Endothelial cell (in vitro differentiated cells): ENCODE measurements around the gene ANKRD40CL. TPM values are rescaled to one million over a fixed set of nuclear protein-coding genes. Genes with fewer than 3 reads are reported as not detected.

ENCODE experiments used
- DNase-seq: peaks from one replicate; pipeline ENCODE4 v3.0.0; 2021; ENCODE audit warnings: low spot score
- H3K27ac Mint-ChIP-seq: one replicate; pipeline ENCODE4 v1.8.0; 2021; ENCODE audit warnings: mixed read lengths, inconsistent platforms; ENCODE audit not compliant: unreplicated experiment
- H3K27me3 Mint-ChIP-seq: one replicate; pipeline ENCODE4 v1.8.0; 2021; ENCODE audit warnings: mild to moderate bottlenecking, moderate library complexity, mixed read lengths, inconsistent platforms; ENCODE audit not compliant: unreplicated experiment
- H3K36me3 Mint-ChIP-seq: one replicate; pipeline ENCODE4 v1.8.0; 2021; ENCODE audit warnings: mild to moderate bottlenecking, low read depth, mixed read lengths, inconsistent platforms; ENCODE audit not compliant: unreplicated experiment
- H3K4me1 Mint-ChIP-seq: one replicate; pipeline ENCODE4 v1.8.0; 2021; ENCODE audit warnings: mild to moderate bottlenecking, mixed read lengths, inconsistent platforms; ENCODE audit not compliant: unreplicated experiment
- H3K4me3 Mint-ChIP-seq: one replicate; pipeline ENCODE4 v1.8.0; 2021; ENCODE audit warnings: mild to moderate bottlenecking, mixed read lengths, inconsistent platforms; ENCODE audit not compliant: unreplicated experiment
- H3K9me3 Mint-ChIP-seq: one replicate; pipeline ENCODE4 v1.8.0; 2021; ENCODE audit warnings: mixed read lengths, inconsistent platforms; ENCODE audit not compliant: unreplicated experiment
- total RNA-seq: library from RNA; stranded (reverse); fragmentation: NEBNext Ultra II Directional; extraction: Animal tissue kit (Norgen Biotek cat#: 25700); gene quantifications from one replicate; pipeline ENCODE4 v1.2.1, GENCODE V29; 2021; ENCODE audit not compliant: unreplicated experiment
- TF ChIP-seq, protein P1 (sequence below): fragments of 200-600 bp; sonication (generic); IDR thresholded peaks from one replicate; pipeline ENCODE4 v1.5.0; 2021; ENCODE audit warnings: antibody characterized with exemption; ENCODE audit not compliant: unreplicated experiment

Gene ANKRD40CL
- total RNA-seq, 1 donor from 2014 or later: not detected

DNA sequence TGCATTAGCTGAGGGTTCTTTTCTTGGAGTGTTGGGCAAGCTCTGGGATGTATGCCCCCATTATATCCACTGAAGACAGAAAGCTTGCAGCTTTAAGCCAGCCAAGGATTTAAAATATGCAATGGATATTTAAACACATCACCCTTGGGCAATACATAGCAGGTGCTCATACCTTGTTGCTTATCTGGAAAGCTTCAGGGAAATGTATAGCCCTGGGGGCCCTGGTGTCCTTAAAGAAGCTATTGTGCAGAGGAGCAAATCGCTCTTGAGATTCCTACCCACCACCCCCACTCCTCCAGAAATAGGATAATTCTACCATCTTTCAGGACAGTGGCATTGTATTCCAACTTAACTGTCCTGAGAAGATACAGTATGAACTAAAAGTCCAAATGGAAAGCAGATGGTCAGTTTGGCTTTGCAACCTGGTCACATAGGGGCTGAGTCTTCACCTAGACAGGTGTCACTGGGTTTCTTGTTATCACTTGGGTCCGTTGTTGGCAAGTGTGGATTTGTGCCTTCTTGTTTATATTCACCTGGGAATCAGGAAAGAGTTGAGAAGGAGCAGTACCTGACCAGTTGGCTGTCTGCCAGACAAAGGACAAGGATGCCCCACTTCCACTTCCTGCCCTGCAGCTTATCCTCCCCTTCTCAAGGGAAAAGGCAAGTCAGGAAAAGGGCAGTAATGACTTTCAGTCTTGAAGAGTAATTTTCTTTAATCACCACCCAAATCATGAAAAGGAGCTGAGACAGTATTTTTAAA, 3.4 kb downstream of the ANKRD40CL start:
- DNase-seq: peak; percentile 29
- no peaks in the 10 kb centered on the region for H3K9me3 Mint-ChIP-seq
- peak overlapping the region; percentile 34 for H3K27ac Mint-ChIP-seq
- peaks cover 27% of the 10 kb centered on the region for H3K4me1 Mint-ChIP-seq
- no peaks in the 10 kb centered on the region for H3K36me3 Mint-ChIP-seq
- peak overlapping the region; percentile 4 for H3K4me3 Mint-ChIP-seq
- H3K27me3 Mint-ChIP-seq: peaks cover 4% of the 10 kb centered on the region
- TF ChIP-seq, protein P1, sequence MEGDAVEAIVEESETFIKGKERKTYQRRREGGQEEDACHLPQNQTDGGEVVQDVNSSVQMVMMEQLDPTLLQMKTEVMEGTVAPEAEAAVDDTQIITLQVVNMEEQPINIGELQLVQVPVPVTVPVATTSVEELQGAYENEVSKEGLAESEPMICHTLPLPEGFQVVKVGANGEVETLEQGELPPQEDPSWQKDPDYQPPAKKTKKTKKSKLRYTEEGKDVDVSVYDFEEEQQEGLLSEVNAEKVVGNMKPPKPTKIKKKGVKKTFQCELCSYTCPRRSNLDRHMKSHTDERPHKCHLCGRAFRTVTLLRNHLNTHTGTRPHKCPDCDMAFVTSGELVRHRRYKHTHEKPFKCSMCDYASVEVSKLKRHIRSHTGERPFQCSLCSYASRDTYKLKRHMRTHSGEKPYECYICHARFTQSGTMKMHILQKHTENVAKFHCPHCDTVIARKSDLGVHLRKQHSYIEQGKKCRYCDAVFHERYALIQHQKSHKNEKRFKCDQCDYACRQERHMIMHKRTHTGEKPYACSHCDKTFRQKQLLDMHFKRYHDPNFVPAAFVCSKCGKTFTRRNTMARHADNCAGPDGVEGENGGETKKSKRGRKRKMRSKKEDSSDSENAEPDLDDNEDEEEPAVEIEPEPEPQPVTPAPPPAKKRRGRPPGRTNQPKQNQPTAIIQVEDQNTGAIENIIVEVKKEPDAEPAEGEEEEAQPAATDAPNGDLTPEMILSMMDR: no peak

DNA sequence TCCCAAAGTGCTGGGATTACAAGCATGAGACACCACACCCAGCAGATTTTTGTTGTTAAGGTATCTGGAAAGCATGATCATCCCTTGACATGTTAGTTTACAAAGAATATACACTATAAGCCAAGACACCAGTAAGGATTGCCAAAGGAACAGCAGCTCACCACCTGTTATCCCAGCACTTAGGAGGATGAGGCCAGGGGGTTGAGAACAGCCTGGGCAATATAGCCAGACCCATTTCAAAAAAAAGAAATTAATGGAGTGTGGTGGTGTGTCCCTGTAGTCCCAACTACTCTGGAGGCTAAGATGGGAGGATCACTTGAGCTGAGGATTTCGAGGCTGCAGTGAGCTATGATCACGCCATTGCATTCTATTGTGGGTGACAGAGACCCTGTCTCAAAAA, 5.1 kb downstream of the ANKRD40CL start:
- no peaks in the 10 kb centered on the region for H3K9me3 Mint-ChIP-seq
- H3K4me3 Mint-ChIP-seq: no peak overlapping the region
- no peak overlapping the region for H3K27ac Mint-ChIP-seq
- H3K36me3 Mint-ChIP-seq: no peaks in the 10 kb centered on the region
- peaks cover 4% of the 10 kb centered on the region for H3K27me3 Mint-ChIP-seq
- TF ChIP-seq, protein P1: no peak
- DNase-seq: no peak
- H3K4me1 Mint-ChIP-seq: peaks cover 27% of the 10 kb centered on the region

DNA sequence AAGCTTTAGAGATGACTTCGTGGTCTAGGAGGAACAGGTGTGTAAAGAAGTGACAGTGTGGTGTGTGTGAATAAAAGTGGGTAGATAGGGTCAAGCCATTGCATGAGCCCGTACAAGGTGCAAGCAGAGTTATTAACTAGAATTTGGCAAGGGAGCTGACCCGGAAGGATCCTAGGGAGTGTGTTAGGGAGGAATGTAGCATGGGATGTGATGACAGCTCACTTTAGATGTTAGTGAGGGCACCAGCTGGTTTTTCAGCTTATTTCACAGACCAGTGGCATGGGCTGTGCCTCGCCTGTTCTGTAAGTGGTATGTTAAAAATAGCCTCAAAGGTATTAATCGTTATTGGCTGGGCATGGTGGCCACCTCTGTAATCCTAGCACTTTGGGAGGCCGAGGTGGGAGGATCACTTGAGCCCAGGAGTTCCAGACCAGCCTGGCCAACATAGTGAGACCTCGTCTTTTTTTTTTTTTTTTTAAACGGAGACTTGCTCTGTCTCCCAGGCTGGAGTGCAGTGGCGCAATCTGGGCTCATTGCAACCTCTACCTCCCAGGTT, 8.3 kb downstream of the ANKRD40CL start:
- no peak overlapping the region for H3K27ac Mint-ChIP-seq
- DNase-seq: no peak
- H3K9me3 Mint-ChIP-seq: no peaks in the 10 kb centered on the region
- no peak overlapping the region for H3K4me3 Mint-ChIP-seq
- no peaks in the 10 kb centered on the region for H3K36me3 Mint-ChIP-seq
- H3K4me1 Mint-ChIP-seq: peaks cover 5% of the 10 kb centered on the region
- TF ChIP-seq, protein P1: no peak
- H3K27me3 Mint-ChIP-seq: peaks cover 2% of the 10 kb centered on the region

DNA sequence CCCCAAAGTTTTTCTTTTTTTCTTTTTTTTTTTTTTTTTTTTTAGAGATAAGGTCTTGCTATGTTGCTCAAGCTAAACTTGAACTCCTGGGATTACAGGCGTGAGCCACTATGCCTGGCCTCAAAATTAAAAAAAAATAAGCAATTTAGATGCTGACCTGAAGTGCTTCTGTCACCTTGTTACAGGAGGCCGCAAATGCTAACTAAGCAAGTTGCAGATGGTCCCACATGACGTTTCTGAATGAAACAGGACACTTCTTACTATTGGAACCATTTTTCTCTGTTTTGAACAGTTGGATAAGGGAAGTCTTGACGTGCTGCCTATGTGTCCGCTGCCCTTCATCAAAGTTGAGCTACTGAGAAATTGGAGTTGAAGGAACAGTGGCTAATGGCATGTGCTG, 8.8 kb downstream of the ANKRD40CL start:
- no peak for DNase-seq
- TF ChIP-seq, protein P1: no peak
- no peak overlapping the region for H3K27ac Mint-ChIP-seq
- no peaks in the 10 kb centered on the region for H3K9me3 Mint-ChIP-seq
- no peaks in the 10 kb centered on the region for H3K36me3 Mint-ChIP-seq
- peaks cover 2% of the 10 kb centered on the region for H3K27me3 Mint-ChIP-seq
- H3K4me3 Mint-ChIP-seq: no peak overlapping the region
- H3K4me1 Mint-ChIP-seq: peaks cover 2% of the 10 kb centered on the region

DNA sequence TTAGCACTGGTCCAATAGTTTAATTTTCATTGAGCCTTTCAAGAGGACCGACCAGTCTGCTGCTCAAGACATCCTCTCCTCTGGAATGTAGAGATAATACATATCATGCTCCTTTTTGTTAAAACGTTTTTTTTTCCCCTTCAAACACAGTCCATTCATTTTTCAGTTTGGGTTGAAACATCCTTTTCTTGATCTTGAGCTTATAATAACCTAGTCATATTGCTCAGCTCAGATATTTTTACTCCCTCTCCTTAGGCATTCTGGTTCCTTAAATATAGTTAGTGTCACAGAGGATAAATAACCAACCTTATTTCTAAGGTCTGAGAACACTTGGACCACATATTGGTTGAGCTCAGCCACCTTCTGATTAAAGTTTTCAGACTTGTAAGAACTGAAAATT, 12.8 kb downstream of the ANKRD40CL start:
- H3K9me3 Mint-ChIP-seq: no peaks in the 10 kb centered on the region
- peaks cover 2% of the 10 kb centered on the region for H3K27me3 Mint-ChIP-seq
- no peak for DNase-seq
- H3K4me1 Mint-ChIP-seq: no peaks in the 10 kb centered on the region
- no peak overlapping the region for H3K4me3 Mint-ChIP-seq
- TF ChIP-seq, protein P1: no peak
- peaks cover 6% of the 10 kb centered on the region for H3K36me3 Mint-ChIP-seq
- no peak overlapping the region for H3K27ac Mint-ChIP-seq
